HG03457 (cell line): ENCODE measurements around the gene HOXA6.

ENCODE experiments used
- ATAC-seq: cut with Tn5 transposase; IDR thresholded peaks from one replicate; pipeline ENCODE4 v1.9.1; 2021; ENCODE audit warnings: moderate number of reproducible peaks; ENCODE audit not compliant: unreplicated experiment

Gene HOXA6

DNA sequence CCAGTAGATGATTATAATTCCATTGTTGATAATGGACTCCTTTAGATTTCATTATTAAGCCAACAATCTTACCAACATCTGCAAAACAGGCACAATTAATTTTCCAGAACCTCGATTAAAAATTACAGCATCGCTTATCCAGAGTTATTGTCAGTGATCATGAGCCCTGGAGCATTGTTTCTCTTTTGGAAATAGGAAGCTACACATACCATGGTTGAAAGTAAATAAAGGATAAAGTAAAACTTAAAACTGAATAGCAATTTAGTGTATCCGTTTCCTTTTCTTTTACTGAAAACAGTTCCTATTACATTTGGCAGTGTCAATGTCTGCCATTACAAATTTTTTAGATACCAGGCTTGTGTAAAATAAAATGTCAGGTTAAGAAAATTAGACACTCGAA is 35.2 kb downstream of the HOXA6 start:
- no peak for ATAC-seq

DNA sequence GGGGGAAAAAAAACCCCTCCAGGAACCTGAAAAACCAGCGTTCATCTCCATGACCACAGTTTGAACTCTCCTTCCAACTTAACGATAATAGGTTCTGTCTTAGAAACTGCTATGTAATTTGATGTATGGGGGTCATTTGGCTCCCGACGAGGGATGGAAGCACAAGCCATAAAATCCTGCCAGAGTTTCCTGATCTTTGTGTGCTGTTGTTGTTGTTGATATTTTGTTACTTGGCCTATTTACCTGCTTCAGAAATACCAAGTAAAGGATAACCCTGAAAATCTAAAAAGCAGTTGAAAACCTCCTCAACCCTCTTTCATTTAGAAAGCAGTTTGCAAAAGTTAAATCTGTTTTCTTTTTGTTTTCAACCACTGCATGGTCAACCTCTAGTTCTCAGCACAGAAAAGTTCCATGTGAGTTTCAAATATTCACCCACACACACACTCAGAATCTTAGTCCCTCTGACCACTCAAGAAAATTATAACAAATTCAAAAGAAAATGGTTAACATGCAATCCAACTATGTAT is 35.8 kb downstream of the HOXA6 start:
- ATAC-seq: no peak

DNA sequence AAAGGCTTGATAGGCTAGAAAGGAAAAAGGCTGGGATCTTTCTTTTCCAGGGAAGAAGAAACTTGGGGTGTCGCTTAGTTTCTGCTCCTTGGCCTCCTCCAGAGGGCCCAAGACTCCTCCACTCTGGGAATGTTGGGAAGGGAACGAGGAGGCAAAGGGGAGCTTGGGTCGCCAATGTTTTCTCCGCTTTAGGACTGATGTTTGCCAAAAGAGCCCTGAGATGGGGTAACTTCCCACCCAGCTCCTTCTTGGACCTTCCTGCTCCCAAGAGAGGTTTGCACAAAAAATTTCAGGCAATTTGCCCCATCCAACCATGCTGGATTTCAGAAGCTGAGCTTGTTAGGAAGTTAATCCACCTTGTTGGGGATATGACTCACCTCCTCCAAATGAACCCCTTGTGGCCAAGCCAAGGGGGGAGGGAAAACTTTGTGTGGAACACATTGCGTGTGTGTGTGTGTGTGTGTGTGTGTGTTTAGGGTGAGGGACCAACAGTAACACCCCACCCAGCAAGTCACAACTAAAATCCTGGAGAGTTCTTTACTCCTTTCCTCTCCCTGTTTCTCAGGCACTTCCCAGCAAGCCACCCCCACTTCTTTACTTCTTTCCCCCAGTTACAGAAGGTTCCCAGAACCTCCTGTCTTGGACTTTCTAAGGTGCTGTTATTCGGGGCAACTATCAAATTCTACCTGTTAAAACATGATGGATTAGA is 36.4 kb downstream of the HOXA6 start:
- no peak for ATAC-seq

DNA sequence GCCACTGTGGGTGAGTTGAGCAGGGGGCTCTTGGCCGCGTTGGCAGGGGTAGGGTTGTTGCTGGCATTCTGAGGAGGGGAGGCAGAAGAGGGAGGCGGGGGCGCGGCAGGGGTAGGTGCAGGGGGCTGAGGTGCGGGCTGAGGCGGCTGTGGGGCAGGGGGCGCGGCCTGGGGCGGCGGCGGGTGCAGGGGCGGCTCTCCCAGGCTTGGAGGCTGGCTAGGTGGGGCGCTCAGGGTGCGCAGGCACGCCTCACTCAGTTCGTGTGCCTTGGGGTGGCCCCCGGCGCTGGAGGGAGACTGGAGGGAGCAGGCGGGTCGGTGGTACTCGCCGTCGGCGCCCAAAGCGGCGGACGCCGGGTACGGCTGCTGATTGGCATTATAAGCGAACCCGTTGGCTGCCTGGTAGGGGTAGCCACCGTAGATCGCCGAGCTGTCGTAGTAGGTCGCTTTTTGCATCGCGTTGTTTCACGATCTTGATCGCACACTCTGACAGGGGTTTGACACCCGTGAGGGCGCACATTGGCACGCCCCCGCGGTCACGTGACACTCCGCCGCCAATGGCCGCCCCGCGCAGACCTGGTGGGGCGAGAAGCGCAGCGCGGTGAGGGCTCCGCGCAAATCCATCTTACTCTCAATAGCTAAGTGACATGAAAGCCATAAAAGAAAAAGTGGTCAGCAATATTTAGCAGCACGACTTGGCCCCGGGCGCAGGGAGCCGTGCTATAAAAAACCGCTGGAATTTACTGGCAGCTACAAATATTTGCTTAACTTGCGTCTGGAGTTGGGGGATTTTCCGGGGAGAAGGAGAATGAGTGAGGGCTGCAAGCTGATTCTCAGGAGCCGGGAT is 37.2 kb downstream of the HOXA6 start:
- ATAC-seq: no peak

DNA sequence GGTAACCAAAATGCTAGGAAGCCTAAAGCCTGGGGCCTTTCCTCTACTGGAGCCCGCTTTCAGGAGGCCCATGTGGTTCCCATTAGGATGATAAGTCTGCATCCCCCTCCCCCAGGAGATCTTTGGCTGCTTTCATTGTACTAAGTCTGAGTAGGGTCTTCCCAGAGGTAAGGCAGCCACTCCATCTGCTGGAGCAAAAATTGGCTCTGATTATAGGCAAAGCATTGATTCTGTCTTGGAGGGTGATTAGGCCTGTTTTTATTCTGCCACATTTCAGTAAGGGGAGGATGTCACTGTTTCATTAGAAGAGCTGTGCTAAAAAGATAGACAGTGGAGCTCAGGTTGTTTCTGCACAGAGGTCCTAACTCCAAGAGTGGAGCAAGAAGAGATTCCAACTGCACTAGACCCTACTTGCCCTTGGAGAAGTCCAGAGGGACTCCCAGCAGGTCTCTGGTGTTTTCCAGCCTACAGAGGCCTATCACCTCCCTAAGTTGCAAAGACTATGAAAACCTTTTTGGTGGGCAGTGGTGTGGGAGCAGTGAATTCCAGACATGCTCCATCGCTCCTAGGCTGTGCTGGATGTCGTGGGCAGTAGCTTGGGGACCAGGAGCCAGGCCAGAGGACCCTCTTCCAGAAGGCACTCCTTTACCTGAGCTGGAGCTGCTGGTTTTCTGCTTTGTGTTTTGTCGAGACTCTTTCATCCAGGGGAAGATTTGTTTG is 37.9 kb downstream of the HOXA6 start:
- ATAC-seq: no peak

DNA sequence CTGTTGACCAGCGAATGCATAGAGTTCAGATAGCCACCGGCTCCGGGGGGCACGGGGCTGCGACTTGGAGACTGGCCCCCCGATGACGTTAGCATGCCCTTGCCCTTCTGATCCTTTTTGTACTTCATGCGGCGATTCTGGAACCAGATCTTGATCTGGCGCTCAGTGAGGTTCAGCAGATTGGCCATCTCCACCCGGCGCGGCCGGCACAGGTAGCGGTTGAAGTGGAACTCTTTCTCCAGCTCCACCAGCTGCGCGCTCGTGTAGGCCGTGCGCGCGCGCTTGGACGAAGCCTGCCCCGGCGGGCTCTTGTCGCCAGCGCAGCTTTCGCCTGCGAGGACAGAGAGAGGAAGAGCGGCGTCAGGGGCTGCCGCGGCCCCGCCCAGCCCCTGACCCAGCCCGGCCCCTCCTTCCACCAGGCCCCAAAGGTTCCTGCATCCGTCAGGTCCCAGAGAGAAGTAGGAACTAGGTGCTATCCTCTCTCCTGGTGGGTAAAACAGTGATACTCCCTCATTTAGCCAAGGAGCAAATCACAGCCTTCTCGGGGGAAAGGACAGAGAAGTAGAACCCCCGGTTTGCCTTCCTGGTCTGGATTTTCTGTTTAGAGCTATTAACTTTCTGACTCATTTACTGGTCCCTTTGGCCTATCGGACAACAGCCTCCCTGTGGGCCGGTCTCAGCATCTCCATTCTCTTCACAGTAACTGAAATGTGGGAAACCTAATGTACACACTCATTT is 39.0 kb downstream of the HOXA6 start:
- no peak for ATAC-seq

DNA sequence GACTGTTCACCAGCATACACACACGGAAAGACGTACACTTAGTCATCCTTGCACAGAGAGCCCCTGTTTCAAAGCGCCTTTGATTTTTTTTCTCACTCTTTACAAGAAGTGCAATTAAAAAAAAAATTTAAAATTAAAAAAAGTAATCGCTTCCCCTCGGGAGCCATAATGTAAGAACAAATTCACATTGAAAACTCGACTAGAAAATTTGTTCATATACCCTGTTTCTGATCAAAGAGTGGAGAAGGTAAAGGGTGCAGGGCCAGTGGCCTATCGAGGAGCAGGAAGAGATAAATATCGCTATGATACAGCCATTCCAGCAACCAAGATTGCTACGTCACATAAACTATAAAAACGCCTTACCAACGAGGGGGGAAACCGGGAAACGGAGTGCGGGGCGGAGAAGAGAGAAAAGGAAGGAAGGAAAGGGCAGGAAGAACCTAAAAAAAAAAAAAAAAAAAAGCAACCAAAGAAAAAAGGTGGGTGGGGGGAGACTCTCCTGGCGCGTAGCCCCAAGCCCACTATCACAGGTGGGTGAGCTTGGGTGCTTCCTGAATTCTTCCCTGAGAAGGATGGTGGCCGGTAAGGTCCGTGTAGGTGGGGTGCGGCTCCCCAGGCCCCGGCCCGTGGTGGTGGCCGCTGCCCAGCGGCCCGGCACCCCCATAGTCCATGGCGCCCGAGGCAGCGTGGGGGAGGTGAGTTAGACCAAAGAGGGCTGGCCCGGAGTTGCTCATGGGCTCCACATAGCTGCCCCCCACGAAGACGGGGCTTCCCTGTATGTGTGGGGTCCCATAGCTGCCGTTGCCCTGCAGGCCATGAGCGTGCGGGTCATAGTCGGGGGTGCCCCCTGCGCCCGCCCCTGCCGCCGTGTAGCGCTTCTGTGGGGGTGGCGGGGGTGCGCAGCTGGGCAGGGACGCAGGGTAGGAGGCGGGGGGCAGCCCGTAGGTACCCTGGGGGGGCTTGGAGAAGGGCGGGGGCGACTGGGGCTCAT is 39.9 kb downstream of the HOXA6 start:
- no peak for ATAC-seq

DNA sequence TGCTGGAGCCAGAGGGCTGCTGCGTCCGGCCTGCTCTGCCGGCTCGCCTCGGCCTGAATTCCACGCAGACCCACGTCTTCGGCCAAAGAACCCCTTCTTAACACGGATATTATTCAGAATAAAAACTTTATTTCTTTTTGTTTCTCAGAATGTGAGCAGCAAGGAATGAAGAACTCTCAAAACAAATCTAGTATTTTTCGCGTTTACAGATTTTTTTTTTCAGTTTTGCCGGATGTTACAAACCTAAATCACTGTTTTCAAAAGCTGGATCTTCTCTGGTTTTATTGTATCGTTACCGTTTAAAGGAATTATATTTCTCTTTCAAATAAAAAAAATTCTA is 40.7 kb downstream of the HOXA6 start:
- no peak for ATAC-seq

DNA sequence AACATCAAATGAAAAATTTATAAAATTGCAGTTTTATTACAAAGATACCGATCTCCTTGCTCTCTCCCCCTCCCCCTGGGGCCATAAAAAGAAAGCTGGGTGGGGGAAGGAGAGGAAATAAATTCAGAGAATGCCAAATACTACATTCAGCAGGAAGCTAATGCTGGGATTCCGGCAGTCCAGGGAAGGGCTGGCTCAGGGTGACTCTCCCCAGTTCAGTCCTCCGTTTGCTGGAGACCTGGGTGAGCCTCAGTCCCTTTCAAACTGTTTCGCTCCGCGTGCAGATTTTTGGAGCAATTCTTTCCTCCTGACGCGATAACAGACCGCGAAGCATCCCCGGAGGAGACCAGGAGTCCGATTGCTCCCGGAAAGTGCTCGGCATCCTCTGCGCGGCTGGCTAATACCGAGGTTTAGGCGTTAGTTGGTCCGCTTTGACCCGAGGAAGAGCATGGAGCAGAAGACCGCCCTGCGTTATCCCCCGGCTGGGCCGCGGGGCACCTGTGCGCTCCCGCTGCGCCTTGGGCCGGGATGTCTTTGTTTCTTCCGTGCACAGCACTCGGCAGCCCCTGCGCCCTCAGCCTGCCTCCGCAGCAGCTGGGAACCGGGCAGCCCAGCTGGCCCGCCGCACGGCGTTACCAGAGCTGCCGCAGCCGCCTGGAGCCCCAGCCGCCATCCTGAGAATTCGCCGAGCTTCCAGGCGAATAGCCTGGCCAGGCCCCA is 41.2 kb downstream of the HOXA6 start:
- ATAC-seq: no peak

DNA sequence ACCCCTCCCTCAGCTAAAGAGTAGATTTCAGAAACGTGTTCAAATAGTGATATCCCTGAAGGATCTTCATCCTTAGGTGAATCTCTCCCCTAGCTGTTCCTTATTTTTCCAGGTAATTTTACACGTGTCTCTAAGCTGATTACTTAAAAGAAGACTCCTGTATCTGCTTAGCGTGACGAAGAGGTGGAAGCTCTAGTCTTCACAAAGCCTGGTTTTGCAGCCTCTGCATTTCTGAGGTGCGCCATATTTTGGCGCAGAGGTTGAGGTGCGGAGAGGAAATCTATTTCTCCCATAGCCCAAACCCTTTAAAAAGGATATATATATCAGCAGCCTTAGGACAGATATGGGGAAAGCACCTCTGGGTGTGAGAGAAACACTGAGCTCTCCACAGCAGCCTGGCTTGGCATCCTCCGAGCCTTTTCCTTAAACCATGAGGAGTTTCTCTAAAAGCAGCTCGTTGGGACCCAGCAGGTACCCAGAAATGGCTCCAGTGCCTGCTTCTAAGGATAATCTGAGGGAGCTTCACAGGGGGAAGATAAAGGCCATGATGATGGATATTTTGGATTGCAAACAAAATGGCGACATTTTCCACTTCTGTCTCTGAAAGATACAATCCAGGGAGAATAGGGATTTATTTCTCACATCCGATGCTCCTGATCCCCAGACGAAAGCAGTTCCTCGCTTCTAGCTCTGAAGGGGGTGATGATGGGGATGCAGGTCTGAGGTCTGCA is 42.1 kb downstream of the HOXA6 start:
- no peak for ATAC-seq

DNA sequence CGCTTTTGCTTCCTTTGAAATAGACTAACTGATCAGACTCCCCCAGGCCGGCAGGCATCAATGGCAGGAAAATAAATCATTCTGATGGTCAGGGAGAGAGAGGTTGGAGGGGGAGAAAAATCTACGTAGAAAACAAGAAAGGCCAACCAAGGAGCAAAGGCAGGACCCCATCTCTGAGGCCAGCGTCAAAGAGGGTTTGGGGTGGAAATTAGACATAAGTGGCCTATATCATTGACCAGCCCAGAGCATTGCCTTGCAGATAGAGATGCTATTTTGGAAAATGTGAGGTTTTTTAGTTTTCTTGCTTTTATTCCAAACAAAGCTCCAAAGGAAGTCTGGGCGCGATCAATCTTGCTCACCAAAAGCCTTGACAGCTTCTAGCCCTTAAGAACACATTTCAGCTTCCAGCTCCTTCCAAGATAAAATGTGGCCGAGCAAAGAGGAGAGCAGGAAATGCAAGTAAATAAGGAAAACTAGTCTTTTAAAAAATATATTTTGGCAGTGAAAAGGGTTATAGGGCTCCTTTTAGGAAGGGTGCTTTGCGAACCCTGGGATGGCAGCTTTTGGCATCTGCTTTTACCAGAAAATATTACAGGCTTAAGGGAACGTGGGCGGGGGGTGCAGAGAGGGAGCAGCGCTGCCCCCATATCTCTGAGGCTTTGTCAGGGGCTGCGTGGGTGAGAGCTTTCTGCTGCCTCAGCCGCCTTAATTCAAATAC is 43.1 kb downstream of the HOXA6 start:
- ATAC-seq: no peak

DNA sequence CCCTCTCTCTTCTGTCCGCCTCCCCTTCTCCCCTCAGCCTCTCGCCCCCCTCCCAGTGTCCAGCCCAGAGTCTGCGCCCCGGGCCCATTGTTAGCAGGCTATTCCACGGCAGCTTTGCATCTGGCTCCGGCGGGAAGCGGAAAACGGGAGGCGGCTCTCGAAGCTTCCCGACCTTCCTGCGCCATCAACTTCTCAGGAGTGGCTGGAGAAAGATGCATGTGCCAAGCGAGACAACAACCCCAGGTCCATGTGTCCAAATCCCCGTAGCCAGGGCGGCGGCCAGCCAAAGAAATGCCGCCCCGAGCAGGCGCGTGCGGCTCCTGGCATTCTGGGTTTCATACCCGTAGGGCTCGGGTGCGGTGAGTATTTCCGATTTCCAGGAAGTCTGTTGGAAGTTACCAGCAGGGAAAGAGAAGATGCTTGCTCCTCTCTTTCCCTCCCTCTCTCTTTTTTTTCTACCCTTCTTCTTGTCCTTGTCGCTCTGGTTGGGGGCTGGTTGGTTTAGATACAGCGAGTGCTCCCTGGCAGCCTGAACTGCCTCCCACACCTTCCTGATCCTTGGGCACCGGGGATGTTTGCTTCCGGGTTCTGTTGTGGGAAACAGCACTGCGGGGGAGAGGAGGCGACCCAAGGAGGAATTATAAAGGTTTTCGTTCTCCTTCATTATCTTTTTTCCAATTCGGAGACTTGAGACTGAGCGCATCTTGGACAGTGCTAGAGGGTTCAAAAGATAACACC is 43.9 kb downstream of the HOXA6 start:
- no peak for ATAC-seq

DNA sequence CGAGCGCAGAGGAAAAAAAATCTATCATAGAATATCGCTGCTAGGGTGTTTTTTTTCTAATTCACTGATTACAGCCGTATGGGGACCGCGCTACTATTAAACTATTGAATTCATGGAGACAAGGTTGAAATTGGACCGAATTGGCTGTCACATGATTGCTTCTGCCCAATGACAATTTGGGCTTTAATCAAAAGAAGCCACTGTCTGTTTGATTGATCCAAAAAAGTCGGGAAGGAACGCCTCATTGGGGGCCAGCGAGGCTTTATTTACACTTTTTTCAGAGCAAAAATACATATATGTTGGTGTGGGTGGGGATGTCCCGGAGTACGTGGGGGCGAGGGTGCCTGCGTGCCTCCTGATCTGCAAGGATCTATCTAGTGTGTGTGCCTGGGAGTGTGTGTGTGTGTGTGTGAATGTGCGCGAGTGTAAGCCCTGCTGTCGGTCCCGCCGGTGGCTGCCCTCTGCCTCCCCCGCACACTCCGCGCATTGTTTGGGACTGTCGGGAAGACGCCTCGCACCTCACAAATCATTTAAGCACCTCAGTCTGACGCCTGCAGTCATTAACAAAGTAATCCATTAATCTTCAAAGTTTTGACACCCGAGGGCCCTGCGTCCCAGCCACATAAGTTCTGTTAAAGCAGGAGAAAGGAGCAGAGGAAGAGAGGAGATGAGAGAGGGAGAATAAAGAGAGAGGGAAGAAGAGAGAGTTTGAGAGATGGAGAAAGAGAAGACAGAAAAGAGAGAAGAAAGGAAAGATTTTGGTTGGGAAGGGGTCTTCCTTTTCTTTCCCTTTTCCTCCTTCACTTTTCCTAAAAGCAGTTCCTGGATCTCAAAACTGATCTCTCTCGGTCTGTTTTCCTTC is 44.8 kb downstream of the HOXA6 start, which contains the start of gene HOXA2:
Gene HOXA2, minus strand, starts transcription at position 103 of the 862 bp plus-strand sequence. CDS start 183 bp downstream, outside the sequence.
- ATAC-seq: no peak

DNA sequence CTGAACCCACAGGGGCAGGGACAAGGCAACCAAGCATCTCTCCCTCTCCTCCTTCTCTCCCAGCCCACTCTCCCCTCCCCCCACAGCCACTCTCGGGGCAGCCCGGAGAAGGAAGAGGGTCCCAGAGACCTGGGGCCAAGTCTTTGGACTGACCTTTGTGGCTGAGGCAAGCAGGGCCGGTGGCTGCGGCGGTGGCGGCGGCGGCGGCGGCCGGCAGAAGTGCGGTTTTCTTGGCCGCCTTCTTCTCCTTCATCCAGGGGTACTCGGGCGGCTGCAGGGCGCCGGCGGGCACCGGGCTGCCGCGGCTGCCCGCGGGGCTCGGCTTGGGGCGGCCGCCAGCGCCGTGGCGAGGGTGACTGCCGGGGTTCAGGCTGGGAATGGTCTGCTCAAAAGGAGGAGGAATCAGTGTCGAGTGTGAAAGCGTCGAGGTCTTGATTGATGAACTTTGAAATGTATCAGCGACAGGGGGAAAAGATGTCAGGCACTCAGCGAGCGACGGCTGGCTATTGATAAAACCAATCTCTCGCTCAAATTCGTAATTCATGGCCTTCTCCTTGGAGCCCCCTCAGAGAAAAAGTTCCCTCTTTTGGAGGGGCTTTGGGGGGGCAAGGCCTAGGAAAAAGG is 45.5 kb downstream of the HOXA6 start:
- no peak for ATAC-seq

DNA sequence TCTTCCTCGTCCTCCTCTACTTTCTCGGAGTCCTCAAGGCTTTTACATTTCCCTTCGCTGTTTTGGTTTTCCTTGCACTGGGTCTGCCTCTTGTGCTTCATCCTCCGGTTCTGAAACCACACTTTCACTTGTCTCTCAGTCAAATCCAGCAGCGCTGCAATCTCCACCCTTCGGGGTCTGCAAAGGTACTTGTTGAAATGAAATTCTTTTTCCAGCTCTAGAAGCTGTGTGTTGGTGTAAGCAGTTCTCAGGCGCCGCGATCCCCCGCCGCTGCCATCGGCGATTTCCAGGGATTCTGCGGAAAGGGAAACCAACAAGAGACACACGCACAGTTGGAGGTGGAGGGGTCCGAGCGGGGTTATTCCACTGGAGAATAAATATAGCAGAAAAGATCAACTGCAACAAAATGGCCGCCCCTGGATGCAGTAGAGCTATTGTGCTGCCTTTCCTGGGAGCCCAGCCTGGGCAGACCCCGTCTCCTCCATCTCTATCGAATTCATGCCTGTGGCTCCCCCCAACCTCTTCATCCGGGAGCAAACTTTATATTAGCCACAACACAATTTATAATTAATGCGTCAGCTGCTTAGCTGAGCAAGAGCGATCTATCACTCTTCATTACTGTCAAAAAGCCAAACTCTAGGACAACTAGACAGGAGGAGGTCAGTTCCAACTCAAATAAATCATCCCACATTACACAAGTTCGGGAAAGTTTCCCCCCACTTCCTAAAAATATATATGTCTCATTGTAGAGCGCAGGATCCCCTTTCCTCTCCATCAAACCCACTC is 46.2 kb downstream of the HOXA6 start:
- ATAC-seq: no peak
